Measurements from ENCODE around the gene SPECC1L.
"Not testable (repeated sequence)": the region's sequence is repeated elsewhere in the genome, so short reads cannot be mapped to it uniquely, and the experiment has no call there.

SPECC1L gene

DNA sequence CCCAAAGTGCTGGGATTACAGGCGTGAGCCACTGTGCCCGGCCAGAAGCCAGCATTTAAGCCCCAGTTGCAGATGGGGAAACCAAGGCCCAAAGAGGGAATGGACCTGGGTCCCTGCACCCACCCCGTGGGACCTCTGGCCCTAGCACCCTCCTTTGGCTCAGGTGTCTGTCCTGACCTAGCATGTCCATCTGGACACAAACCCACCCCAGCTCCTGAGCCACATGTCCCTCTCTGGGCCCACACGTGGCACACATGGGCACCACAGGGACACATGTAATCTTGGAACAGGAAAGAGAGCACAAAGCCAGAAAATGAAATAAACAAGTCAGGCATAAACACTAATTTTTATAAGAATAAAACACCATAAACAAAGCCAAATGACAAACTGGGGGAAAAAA lies 35.3 kb upstream of the SPECC1L start:
- no peaks in the 10 kb centered on the region for H3K27me3 ChIP-seq (ENCODE audit: low read depth, low read length)
- no peak overlapping the region for H3K4me3 ChIP-seq (ENCODE audit: low read depth in 1 of 2, low read length in 2 of 2)
- no peaks in the 10 kb centered on the region for H3K36me3 ChIP-seq (ENCODE audit: control insufficient read depth in 1 of 2, insufficient read depth in 2 of 2, low read length in 2 of 2)
- H3K4me1 ChIP-seq (ENCODE audit: control insufficient read depth in 1 of 2, insufficient read depth in 2 of 2, low read length in 2 of 2): no peaks in the 10 kb centered on the region
- no peaks in the 10 kb centered on the region for H3K9me3 ChIP-seq (ENCODE audit: control insufficient read depth in 1 of 2, low read length in 2 of 2)
- H3K27ac ChIP-seq (ENCODE audit: low read length): no peak overlapping the region

DNA sequence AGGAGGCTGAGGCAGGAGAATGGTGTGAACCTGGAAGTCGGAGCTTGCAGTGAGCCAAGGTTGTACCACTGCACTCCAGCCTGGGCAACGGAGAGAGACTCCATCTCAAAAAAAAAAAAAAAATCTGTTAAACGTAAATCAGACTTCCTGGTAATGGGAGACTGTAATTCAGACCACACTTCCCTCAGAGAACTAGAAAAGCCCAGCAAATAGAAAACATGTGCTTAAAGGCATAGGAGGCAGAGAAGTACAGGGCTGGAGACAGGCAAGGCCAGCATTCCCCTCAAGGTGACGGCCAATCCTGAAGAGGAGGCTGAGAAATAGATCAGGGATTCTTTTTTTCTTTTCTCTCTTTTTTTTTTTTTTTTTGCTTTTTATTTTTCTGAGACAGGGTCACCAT lies 34.0 kb upstream of the SPECC1L start:
- Histone ChIP-seq H3K4me1 (ENCODE audit: control insufficient read depth in 1 of 2, insufficient read depth in 2 of 2, low read length in 2 of 2) (no peaks in the 10 kb centered on the region), H3K36me3 (ENCODE audit: control insufficient read depth in 1 of 2, insufficient read depth in 2 of 2, low read length in 2 of 2) (no peaks in the 10 kb centered on the region), H3K9me3 (ENCODE audit: control insufficient read depth in 1 of 2, low read length in 2 of 2) (no peaks in the 10 kb centered on the region), H3K27me3 (ENCODE audit: low read depth, low read length) (no peaks in the 10 kb centered on the region), H3K27ac (ENCODE audit: low read length) (no peak overlapping the region), H3K4me3 (ENCODE audit: low read depth in 1 of 2, low read length in 2 of 2) (no peak overlapping the region)

GRCh38 chr22:24238101-24238694 lies 32.4 kb upstream of the SPECC1L start:
- not testable (repeated sequence) for H3K9me3 ChIP-seq (ENCODE audit: control insufficient read depth in 1 of 2, low read length in 2 of 2); H3K27ac ChIP-seq (ENCODE audit: low read length); H3K27me3 ChIP-seq (ENCODE audit: low read depth, low read length); H3K4me1 ChIP-seq (ENCODE audit: control insufficient read depth in 1 of 2, insufficient read depth in 2 of 2, low read length in 2 of 2); H3K4me3 ChIP-seq (ENCODE audit: low read depth in 1 of 2, low read length in 2 of 2); H3K36me3 ChIP-seq (ENCODE audit: control insufficient read depth in 1 of 2, insufficient read depth in 2 of 2, low read length in 2 of 2)

GRCh38 chr22:24240381-24240780 lies 30.2 kb upstream of the SPECC1L start:
- Histone ChIP-seq H3K4me1 (ENCODE audit: control insufficient read depth in 1 of 2, insufficient read depth in 2 of 2, low read length in 2 of 2) (peaks cover 0 to 5% of the 10 kb centered on the region in 2 donors), H3K27ac (ENCODE audit: low read length) (no peak overlapping the region), H3K36me3 (ENCODE audit: control insufficient read depth in 1 of 2, insufficient read depth in 2 of 2, low read length in 2 of 2) (no peaks in the 10 kb centered on the region), H3K27me3 (ENCODE audit: low read depth, low read length) (no peaks in the 10 kb centered on the region), H3K9me3 (ENCODE audit: control insufficient read depth in 1 of 2, low read length in 2 of 2) (no peaks in the 10 kb centered on the region), H3K4me3 (ENCODE audit: low read depth in 1 of 2, low read length in 2 of 2) (no peak overlapping the region)

GRCh38 chr22:24240985-24241692 lies 29.5 kb upstream of the SPECC1L start:
- H3K4me3 ChIP-seq (ENCODE audit: low read depth in 1 of 2, low read length in 2 of 2); H3K27ac ChIP-seq (ENCODE audit: low read length); H3K36me3 ChIP-seq (ENCODE audit: control insufficient read depth in 1 of 2, insufficient read depth in 2 of 2, low read length in 2 of 2); H3K9me3 ChIP-seq (ENCODE audit: control insufficient read depth in 1 of 2, low read length in 2 of 2); H3K27me3 ChIP-seq (ENCODE audit: low read depth, low read length); H3K4me1 ChIP-seq (ENCODE audit: control insufficient read depth in 1 of 2, insufficient read depth in 2 of 2, low read length in 2 of 2): not testable (repeated sequence)

DNA sequence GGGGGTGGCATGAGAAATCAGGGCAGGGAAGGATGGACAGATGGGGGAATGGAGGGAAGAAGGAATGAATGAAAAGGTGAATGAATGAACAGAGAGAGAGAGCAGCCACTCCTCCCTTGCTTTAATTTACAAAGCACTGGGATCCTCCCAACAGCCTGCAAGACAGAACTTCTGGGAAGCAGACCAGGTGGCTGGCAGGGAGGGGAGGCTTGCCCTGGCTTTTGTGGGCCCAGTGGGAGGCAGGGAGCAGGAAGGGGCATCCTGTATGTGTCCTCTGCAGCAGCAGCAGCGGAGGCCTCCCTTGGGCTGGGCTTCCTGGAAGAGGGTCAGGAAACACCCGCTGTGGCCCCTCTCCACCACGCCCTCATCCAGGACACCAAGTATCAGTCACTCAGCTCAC lies 27.2 kb upstream of the SPECC1L start:
- H3K27ac ChIP-seq (ENCODE audit: low read length); H3K36me3 ChIP-seq (ENCODE audit: control insufficient read depth in 1 of 2, insufficient read depth in 2 of 2, low read length in 2 of 2); H3K9me3 ChIP-seq (ENCODE audit: control insufficient read depth in 1 of 2, low read length in 2 of 2); H3K4me3 ChIP-seq (ENCODE audit: low read depth in 1 of 2, low read length in 2 of 2); H3K27me3 ChIP-seq (ENCODE audit: low read depth, low read length): not testable (repeated sequence)
- H3K4me1 ChIP-seq (ENCODE audit: control insufficient read depth in 1 of 2, insufficient read depth in 2 of 2, low read length in 2 of 2): peaks cover 0 to 15% of the 10 kb centered on the region in 2 donors

DNA sequence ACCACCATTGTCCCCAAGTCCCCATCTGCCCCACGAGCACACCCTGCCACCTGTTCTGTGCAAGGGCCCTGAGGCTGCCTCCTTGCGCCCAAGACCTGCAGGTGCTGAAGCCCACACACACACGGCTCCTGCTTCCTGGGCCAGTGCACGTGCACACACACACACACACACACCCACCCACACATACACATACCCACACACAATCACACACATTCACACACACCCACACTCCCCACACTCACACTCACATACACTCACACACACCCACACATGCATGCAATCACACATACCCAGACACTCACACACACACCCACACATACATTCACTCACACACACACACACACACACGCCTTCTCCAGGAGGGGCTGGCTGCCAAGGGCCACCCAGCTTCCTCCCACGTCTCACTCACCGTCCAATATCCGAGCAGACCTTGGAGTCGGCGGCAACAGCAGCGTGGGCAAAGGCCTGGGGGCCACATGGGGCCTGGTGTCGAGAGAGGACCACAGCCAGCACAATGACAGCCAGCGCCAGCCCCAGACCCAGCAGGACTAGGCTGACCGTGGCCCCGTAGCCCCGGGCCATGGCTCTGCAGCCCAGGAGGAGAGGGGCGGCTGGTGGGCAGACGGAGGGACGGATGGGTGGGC lies 26.4 kb upstream of the SPECC1L start:
- Histone ChIP-seq H3K4me3 (ENCODE audit: low read depth in 1 of 2, low read length in 2 of 2) (peak overlapping the region in 1 of 2 donors; percentile 35), H3K27ac (ENCODE audit: low read length) (no peak overlapping the region), H3K4me1 (ENCODE audit: control insufficient read depth in 1 of 2, insufficient read depth in 2 of 2, low read length in 2 of 2) (peaks cover 0 to 15% of the 10 kb centered on the region in 2 donors)

GRCh38 chr22:24245030-24245431 lies 25.6 kb upstream of the SPECC1L start, which contains the start of gene GGT5:
GGT5 (minus strand) TSS chr22:24245082; CDS start chr22:24244725, 357 bp downstream.
- H3K27ac ChIP-seq (ENCODE audit: low read length); H3K27me3 ChIP-seq (ENCODE audit: low read depth, low read length); H3K9me3 ChIP-seq (ENCODE audit: control insufficient read depth in 1 of 2, low read length in 2 of 2); H3K36me3 ChIP-seq (ENCODE audit: control insufficient read depth in 1 of 2, insufficient read depth in 2 of 2, low read length in 2 of 2): not testable (repeated sequence)
- peaks cover 0 to 15% of the 10 kb centered on the region in 2 donors for H3K4me1 ChIP-seq (ENCODE audit: control insufficient read depth in 1 of 2, insufficient read depth in 2 of 2, low read length in 2 of 2)
- H3K4me3 ChIP-seq (ENCODE audit: low read depth in 1 of 2, low read length in 2 of 2): peak within 1 kb of the TSS in 1 of 2 donors; percentile 35

More for the DNA sequence above, 26.4 kb upstream of the SPECC1L start:
- Histone ChIP-seq H3K27me3 (ENCODE audit: low read depth, low read length) (no peaks in the 10 kb centered on the region), H3K9me3 (ENCODE audit: control insufficient read depth in 1 of 2, low read length in 2 of 2) (no peaks in the 10 kb centered on the region), H3K36me3 (ENCODE audit: control insufficient read depth in 1 of 2, insufficient read depth in 2 of 2, low read length in 2 of 2) (no peaks in the 10 kb centered on the region)

DNA sequence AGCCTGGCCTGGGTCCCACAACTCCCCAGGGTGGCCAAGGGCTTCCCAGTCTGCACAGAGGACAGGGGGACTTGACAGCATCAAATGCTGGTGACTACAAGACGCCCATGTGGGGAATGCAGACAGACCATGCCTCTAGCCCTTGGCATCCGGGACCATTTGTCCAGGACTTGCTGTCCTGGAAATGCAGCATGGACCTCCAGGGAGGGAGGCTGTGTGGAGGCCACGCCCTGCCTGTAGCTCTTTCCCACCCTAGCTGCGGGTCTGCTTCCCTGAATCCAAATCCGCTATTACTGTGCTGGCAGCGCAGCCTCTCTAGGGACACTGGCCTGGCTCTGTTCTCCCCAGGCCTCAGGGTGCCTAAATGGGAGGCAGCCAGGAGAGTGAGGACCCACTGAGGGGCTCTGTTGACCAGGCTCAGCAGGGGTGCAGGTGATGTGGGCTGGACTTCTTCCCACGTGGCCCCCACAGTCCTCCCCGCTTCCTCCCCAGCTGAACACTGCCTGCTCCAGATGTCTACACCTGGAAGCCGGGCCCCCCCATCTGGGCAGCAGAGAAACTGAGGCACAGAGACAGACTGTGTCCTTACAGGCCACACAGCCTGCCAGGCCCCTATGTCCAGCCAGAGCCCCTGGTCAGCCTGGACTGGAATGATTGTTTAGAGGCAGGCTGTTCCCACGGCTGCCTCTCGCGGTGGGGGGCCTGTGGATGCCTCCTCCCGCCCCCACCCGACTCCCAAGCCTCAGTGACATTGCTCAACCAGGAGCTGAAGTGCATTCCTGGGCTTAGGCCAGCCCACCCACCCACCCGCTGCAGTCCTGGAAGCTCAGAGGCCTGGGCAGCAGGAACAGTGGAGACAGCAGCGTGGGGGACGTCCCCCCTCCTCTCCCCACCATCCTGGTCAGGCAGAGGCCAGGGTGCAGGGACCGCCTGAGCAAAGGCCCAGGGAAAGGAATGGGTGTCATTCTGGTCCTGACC lies 24.8 kb upstream of the SPECC1L start:
- not testable (repeated sequence) for H3K4me3 ChIP-seq (ENCODE audit: low read depth in 1 of 2, low read length in 2 of 2); H3K9me3 ChIP-seq (ENCODE audit: control insufficient read depth in 1 of 2, low read length in 2 of 2); H3K27me3 ChIP-seq (ENCODE audit: low read depth, low read length); H3K36me3 ChIP-seq (ENCODE audit: control insufficient read depth in 1 of 2, insufficient read depth in 2 of 2, low read length in 2 of 2); H3K27ac ChIP-seq (ENCODE audit: low read length)
- H3K4me1 ChIP-seq (ENCODE audit: control insufficient read depth in 1 of 2, insufficient read depth in 2 of 2, low read length in 2 of 2): peaks cover 0 to 15% of the 10 kb centered on the region in 2 donors

DNA sequence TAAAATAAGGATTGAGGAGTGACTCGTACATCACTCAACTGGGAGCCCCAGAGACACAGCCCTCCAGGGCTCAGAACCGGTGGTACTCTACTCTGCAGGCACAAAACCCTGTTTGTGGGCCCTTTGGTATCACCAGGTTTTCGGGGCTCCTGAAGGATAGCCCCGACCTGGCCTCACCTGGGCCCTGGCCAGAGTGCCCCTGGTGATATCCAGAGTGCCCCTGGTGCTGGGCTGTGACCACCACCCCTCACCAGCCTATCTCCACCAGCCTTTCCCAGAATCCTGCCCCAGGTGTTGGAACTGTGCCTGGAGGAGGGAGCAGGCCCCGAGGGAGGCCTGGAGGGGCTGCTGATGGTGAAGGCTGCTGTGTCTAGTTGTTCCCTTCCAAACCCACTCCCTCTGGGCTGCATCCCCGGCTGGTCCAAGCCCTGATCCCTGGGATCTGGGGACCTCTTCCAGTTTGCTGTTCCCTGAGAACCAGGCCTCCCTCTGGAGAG lies 23.6 kb upstream of the SPECC1L start:
- H3K4me3 ChIP-seq (ENCODE audit: low read depth in 1 of 2, low read length in 2 of 2): no peak overlapping the region
- no peaks in the 10 kb centered on the region for H3K36me3 ChIP-seq (ENCODE audit: control insufficient read depth in 1 of 2, insufficient read depth in 2 of 2, low read length in 2 of 2)
- H3K4me1 ChIP-seq (ENCODE audit: control insufficient read depth in 1 of 2, insufficient read depth in 2 of 2, low read length in 2 of 2): peaks cover 0 to 15% of the 10 kb centered on the region in 2 donors
- H3K9me3 ChIP-seq (ENCODE audit: control insufficient read depth in 1 of 2, low read length in 2 of 2): no peaks in the 10 kb centered on the region
- no peak overlapping the region for H3K27ac ChIP-seq (ENCODE audit: low read length)
- no peaks in the 10 kb centered on the region for H3K27me3 ChIP-seq (ENCODE audit: low read depth, low read length)

Measured in muscle layer of duodenum (tissue), 2 donors.